Mesendoderm (in vitro differentiated cells): ENCODE results near the gene SPINT4. TPM values are rescaled to one million over a fixed set of nuclear protein-coding genes. Genes with fewer than 3 reads are reported as not detected.
"Not testable (repeated sequence)": the region's sequence is repeated elsewhere in the genome, so short reads cannot be mapped to it uniquely, and the experiment has no call there.

ENCODE experiments used
- DNase-seq: peaks from one replicate; pipeline ENCODE4 v3.0.0; 2013
- H2AK5ac ChIP-seq: 2 replicates; pipeline ENCODE4 v1.6.1; 2013; ENCODE audit warnings: low read length, inconsistent platforms
- H2BK120ac ChIP-seq: 2 replicates; pipeline ENCODE4 v1.6.1; 2013; ENCODE audit warnings: low read depth, mild to moderate bottlenecking, low read length, moderate library complexity, mixed read lengths
- H2BK15ac ChIP-seq: replicated peaks from 2 replicates; pipeline ENCODE4 v1.6.1; 2013; ENCODE audit warnings: low read depth, mild to moderate bottlenecking, moderate library complexity
- H2BK5ac ChIP-seq: 2 replicates; pipeline ENCODE4 v1.6.1; 2013; ENCODE audit warnings: low read length, inconsistent platforms
- H3K18ac ChIP-seq: 2 replicates; pipeline ENCODE4 v1.6.1; 2013; ENCODE audit warnings: mild to moderate bottlenecking, low read length, mixed read lengths
- H3K23ac ChIP-seq: one replicate; pipeline ENCODE4 v1.6.1; 2013; ENCODE audit warnings: low read length
- H3K27ac ChIP-seq: 2 replicates; pipeline ENCODE4 v1.5.1; 2013; ENCODE audit warnings: low read depth, mild to moderate bottlenecking, inconsistent platforms, low read length, moderate library complexity
- H3K27me3 ChIP-seq: 2 replicates; pipeline ENCODE4 v1.6.1; 2013; ENCODE audit warnings: low read length, control low read depth, mild to moderate bottlenecking, inconsistent platforms; ENCODE audit not compliant: insufficient read depth, poor library complexity
- H3K36me3 ChIP-seq: 2 replicates; pipeline ENCODE4 v1.6.1; 2013; ENCODE audit warnings: low read length, inconsistent platforms; ENCODE audit not compliant: control insufficient read depth, insufficient read depth
- H3K4ac ChIP-seq: one replicate; pipeline ENCODE4 v1.6.1; 2013; ENCODE audit warnings: low read depth, mild to moderate bottlenecking, low read length, moderate library complexity
- H3K4me1 ChIP-seq: 2 replicates; pipeline ENCODE4 v1.6.1; 2013; ENCODE audit warnings: low read depth, low read length, inconsistent platforms; ENCODE audit not compliant: control insufficient read depth
- H3K4me2 ChIP-seq: 2 replicates; pipeline ENCODE4 v1.6.1; 2013; ENCODE audit warnings: low read length
- H3K4me3 ChIP-seq: 2 replicates; pipeline ENCODE4 v1.5.1; 2013; ENCODE audit warnings: mild to moderate bottlenecking, low read length
- H3K56ac ChIP-seq: one replicate; pipeline ENCODE4 v1.6.1; 2013; ENCODE audit warnings: low read length
- H3K79me1 ChIP-seq: 2 replicates; pipeline ENCODE4 v1.6.1; 2013; ENCODE audit warnings: low read length, inconsistent platforms
- H3K79me2 ChIP-seq: 2 replicates; pipeline ENCODE4 v1.6.1; 2013; ENCODE audit warnings: mild to moderate bottlenecking, low read length; ENCODE audit not compliant: control insufficient read depth, insufficient read depth
- H3K9ac ChIP-seq: 2 replicates; pipeline ENCODE4 v1.6.1; 2013; ENCODE audit warnings: low read length, inconsistent platforms
- H4K5ac ChIP-seq: one replicate; pipeline ENCODE4 v1.6.1; 2013; ENCODE audit warnings: low read length
- H4K8ac ChIP-seq: one replicate; pipeline ENCODE4 v1.6.1; 2013; ENCODE audit warnings: low read depth, mild to moderate bottlenecking, control low read depth, low read length, moderate library complexity
- WGBS: extraction: QIAGEN DNeasy Blood & Tissue Kit; methylation state at CpG from one replicate; pipeline ENCODE4 v1.1.7; 2013; ENCODE audit warnings: low lambda C conversion rate, missing lambda C conversion rate; ENCODE audit not compliant: insufficient coverage; ENCODE audit errors: extremely low coverage; 5-methylcytosine and 5-hydroxymethylcytosine counted together
- polyA plus RNA-seq, 2 experiments: library from polyadenylated mRNA; stranded (reverse); fragments of 200-250 nt; gene quantifications; one replicate each; pipeline ENCODE4 v1.2.3, GENCODE V29; 2013

SPINT4 gene
- not detected for polyA plus RNA-seq (2013, experiment 1 of 2)
- not detected for polyA plus RNA-seq (2013, experiment 2 of 2)

DNA sequence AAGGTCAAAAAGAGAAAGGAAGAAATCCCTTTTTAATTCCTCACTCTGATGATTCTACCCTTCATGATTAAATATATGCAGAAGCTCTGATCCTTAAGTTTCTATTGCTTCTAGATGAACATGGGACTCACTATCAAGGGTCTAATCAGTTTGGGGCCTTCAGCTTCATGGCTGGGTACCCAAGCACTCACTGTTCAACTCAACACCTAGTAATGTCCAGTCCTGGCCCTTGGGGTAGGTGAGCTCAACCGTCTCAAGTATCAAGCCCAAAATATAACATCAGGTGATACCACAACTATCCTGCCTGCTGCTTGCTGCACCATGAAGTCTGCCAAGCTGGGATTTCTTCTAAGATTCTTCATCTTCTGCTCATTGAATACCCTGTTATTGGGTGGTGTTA, at the start of gene SPINT4:
Gene SPINT4 (plus strand): TSS at position 301 of the 400 bp plus-strand sequence. CDS start 21 bp downstream, at position 322.
- H3K56ac ChIP-seq, result no peak within 1 kb of the TSS
- no peaks in the 10 kb centered on the region for H3K27me3 ChIP-seq
- H3K18ac ChIP-seq, result no peak within 1 kb of the TSS
- H3K9ac ChIP-seq, result no peak within 1 kb of the TSS
- H4K5ac ChIP-seq, result no peak within 1 kb of the TSS
- H3K36me3 ChIP-seq, result no peaks in the 10 kb centered on the region
- H3K27ac ChIP-seq, result no peak within 1 kb of the TSS
- H3K4ac ChIP-seq, result no peak within 1 kb of the TSS
- H4K8ac ChIP-seq, result no peak within 1 kb of the TSS
- H2BK15ac ChIP-seq, result no peak within 1 kb of the TSS
- no CpG with 5 or more reads among the region's 1 CpG for WGBS
- H3K4me3 ChIP-seq, result no peak within 1 kb of the TSS
- H3K4me1 ChIP-seq, result no peaks in the 10 kb centered on the region
- no peak within 1 kb of the TSS for H2AK5ac ChIP-seq
- H3K79me2 ChIP-seq, result no peaks in the 10 kb centered on the region
- no peak within 1 kb of the TSS for H3K23ac ChIP-seq
- H2BK120ac ChIP-seq, result no peak within 1 kb of the TSS
- H3K79me1 ChIP-seq, result no peaks in the 10 kb centered on the region
- no peak within 1 kb of the TSS for H2BK5ac ChIP-seq
- no peak within 1 kb of the TSS for H3K4me2 ChIP-seq
- no peak for DNase-seq

DNA sequence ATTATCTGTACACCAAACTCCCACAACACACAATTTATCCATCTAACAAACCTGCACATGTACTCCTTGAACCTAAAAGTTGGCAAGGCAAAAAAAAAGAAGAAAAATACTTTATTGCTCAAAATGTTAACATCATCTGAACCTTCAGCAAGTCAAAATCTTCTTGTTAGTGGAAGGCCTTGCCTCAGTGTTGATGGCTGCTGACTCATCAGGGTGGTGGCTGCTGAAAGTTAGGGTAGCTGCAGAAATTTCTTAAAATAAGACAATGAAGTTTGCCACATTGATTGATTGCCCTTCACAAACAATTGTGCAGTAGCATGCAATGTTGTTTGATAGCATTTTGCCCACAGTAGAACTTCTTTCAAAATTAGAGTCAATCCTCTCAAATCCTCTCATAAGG, 49.4 kb upstream of the SPINT4 start:
- no peaks in the 10 kb centered on the region for H3K27me3 ChIP-seq
- no peak overlapping the region for H3K23ac ChIP-seq
- DNase-seq, result no peak
- H2BK15ac ChIP-seq, result no peak overlapping the region
- H2BK120ac ChIP-seq, result no peak overlapping the region
- H3K4ac ChIP-seq, result no peak overlapping the region
- no peak overlapping the region for H2AK5ac ChIP-seq
- H3K4me3 ChIP-seq, result no peak overlapping the region
- no peaks in the 10 kb centered on the region for H3K4me1 ChIP-seq
- no peak overlapping the region for H3K9ac ChIP-seq
- H3K4me2 ChIP-seq, result no peak overlapping the region
- no peak overlapping the region for H3K18ac ChIP-seq
- no peaks in the 10 kb centered on the region for H3K79me1 ChIP-seq
- H4K5ac ChIP-seq, result no peak overlapping the region
- H2BK5ac ChIP-seq, result no peak overlapping the region
- no peaks in the 10 kb centered on the region for H3K36me3 ChIP-seq
- H3K27ac ChIP-seq, result no peak overlapping the region
- no peak overlapping the region for H4K8ac ChIP-seq
- H3K79me2 ChIP-seq, result no peaks in the 10 kb centered on the region
- no peak overlapping the region for H3K56ac ChIP-seq

GRCh38 chr20:45679650-45680049, 42.5 kb upstream of the SPINT4 start:
- no peak overlapping the region for H3K27ac ChIP-seq
- no peaks in the 10 kb centered on the region for H3K79me1 ChIP-seq
- no peak overlapping the region for H4K8ac ChIP-seq
- H4K5ac ChIP-seq, result no peak overlapping the region
- no peak overlapping the region for H3K4me2 ChIP-seq
- DNase-seq, result no peak
- no peaks in the 10 kb centered on the region for H3K79me2 ChIP-seq
- no peaks in the 10 kb centered on the region for H3K4me1 ChIP-seq
- H2BK5ac ChIP-seq, result no peak overlapping the region
- H3K27me3 ChIP-seq, result no peaks in the 10 kb centered on the region
- H3K4me3 ChIP-seq, result peak overlapping the region; percentile 9
- H3K36me3 ChIP-seq, result no peaks in the 10 kb centered on the region
- no peak overlapping the region for H3K4ac ChIP-seq
- no peak overlapping the region for H3K56ac ChIP-seq
- H3K23ac ChIP-seq, result no peak overlapping the region
- no peak overlapping the region for H3K9ac ChIP-seq
- H2AK5ac ChIP-seq, result no peak overlapping the region
- no peak overlapping the region for H3K18ac ChIP-seq
- H2BK15ac ChIP-seq, result no peak overlapping the region
- no peak overlapping the region for H2BK120ac ChIP-seq

- no peak overlapping the region for H3K23ac ChIP-seq
- no peaks in the 10 kb centered on the region for H3K79me1 ChIP-seq
- no peaks in the 10 kb centered on the region for H3K27me3 ChIP-seq
- H3K4ac ChIP-seq, result no peak overlapping the region
- no peak overlapping the region for H3K56ac ChIP-seq
- no peak overlapping the region for H3K9ac ChIP-seq
- H3K4me1 ChIP-seq, result no peaks in the 10 kb centered on the region
- WGBS, result no CpG with 5 or more reads among the region's 3 CpGs
- no peak overlapping the region for H3K27ac ChIP-seq
- H4K5ac ChIP-seq, result no peak overlapping the region
- no peak overlapping the region for H3K4me3 ChIP-seq
- no peak overlapping the region for H4K8ac ChIP-seq
- peak; percentile 73 for DNase-seq
- no peaks in the 10 kb centered on the region for H3K79me2 ChIP-seq
- no peak overlapping the region for H2BK120ac ChIP-seq
- no peak overlapping the region for H2BK15ac ChIP-seq
- H2BK5ac ChIP-seq, result no peak overlapping the region
- H3K4me2 ChIP-seq, result no peak overlapping the region
- no peak overlapping the region for H2AK5ac ChIP-seq
- no peak overlapping the region for H3K18ac ChIP-seq
- no peaks in the 10 kb centered on the region for H3K36me3 ChIP-seq
Observed at GRCh38 chr20:45685896-45686295, 36.3 kb upstream of the SPINT4 start.

DNA sequence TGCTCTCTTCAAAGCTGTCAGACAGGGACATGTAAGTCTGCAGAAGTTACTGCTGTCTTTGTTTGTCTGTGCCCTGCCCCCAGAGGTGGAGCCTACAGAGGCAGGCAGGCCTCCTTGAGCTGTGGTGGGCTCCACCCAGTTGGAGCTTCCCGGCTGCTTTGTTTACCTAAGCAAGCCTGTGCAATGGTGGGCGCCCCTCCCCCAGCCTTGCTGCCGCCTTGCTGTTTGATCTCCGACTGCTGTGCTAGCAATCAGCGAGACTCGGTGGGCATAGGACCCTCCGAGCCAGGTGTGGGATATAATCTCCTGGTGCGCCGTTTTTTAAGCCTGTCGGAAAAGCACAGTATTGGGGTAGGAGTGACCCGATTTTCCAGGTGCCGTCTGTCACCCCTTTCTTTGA, 28.8 kb upstream of the SPINT4 start:
- not testable (repeated sequence) for H2AK5ac ChIP-seq, H3K56ac ChIP-seq, H4K5ac ChIP-seq, H3K23ac ChIP-seq, H2BK120ac ChIP-seq, H3K79me2 ChIP-seq, H4K8ac ChIP-seq, H3K4me3 ChIP-seq, H3K4me1 ChIP-seq, H3K27ac ChIP-seq, H3K36me3 ChIP-seq, H2BK5ac ChIP-seq, H3K4me2 ChIP-seq, H3K18ac ChIP-seq, H3K9ac ChIP-seq, H3K4ac ChIP-seq, H3K27me3 ChIP-seq, H3K79me1 ChIP-seq, H2BK15ac ChIP-seq, DNase-seq
- WGBS, result no CpG with 5 or more reads among the region's 12 CpGs

GRCh38 chr20:45695496-45695895, 26.7 kb upstream of the SPINT4 start:
- no peaks in the 10 kb centered on the region for H3K27me3 ChIP-seq
- WGBS, result no CpG with 5 or more reads among the region's 2 CpGs
- no peak overlapping the region for H2BK15ac ChIP-seq
- no peak overlapping the region for H2AK5ac ChIP-seq
- no peak for DNase-seq
- H2BK120ac ChIP-seq, result no peak overlapping the region
- no peak overlapping the region for H4K5ac ChIP-seq
- H3K79me1 ChIP-seq, result no peaks in the 10 kb centered on the region
- no peaks in the 10 kb centered on the region for H3K4me1 ChIP-seq
- no peak overlapping the region for H3K9ac ChIP-seq
- H3K18ac ChIP-seq, result no peak overlapping the region
- no peak overlapping the region for H3K56ac ChIP-seq
- H3K4me2 ChIP-seq, result no peak overlapping the region
- no peaks in the 10 kb centered on the region for H3K79me2 ChIP-seq
- no peak overlapping the region for H3K23ac ChIP-seq
- H3K27ac ChIP-seq, result no peak overlapping the region
- no peak overlapping the region for H3K4me3 ChIP-seq
- no peak overlapping the region for H3K4ac ChIP-seq
- H4K8ac ChIP-seq, result no peak overlapping the region
- H2BK5ac ChIP-seq, result no peak overlapping the region
- H3K36me3 ChIP-seq, result no peaks in the 10 kb centered on the region
